Uterus (tissue), 2 donors: ENCODE data around the gene IL18BP.

ENCODE experiments used
- POLR2A ChIP-seq, 2 donors: fragments of 450-650 bp; IDR thresholded peaks; one replicate each; pipeline ENCODE4 v1.6.1; 2016; ENCODE audit warnings: antibody characterized with exemption in 2 of 2, mild to moderate bottlenecking in 1 of 2, moderate library complexity in 1 of 2
- TF ChIP-seq, protein P1 (sequence below), 4 experiments: fragments of 200-600 bp in 2 of 4; fragments of 450-650 bp in 2 of 4; sonication (generic) in 2 of 4; IDR thresholded peaks; one replicate each; pipeline ENCODE4 v1.5.1; 2016 to 2019; ENCODE audit warnings: antibody characterized with exemption in 4 of 4, mild to moderate bottlenecking in 2 of 4, moderate library complexity in 1 of 4

DNA sequence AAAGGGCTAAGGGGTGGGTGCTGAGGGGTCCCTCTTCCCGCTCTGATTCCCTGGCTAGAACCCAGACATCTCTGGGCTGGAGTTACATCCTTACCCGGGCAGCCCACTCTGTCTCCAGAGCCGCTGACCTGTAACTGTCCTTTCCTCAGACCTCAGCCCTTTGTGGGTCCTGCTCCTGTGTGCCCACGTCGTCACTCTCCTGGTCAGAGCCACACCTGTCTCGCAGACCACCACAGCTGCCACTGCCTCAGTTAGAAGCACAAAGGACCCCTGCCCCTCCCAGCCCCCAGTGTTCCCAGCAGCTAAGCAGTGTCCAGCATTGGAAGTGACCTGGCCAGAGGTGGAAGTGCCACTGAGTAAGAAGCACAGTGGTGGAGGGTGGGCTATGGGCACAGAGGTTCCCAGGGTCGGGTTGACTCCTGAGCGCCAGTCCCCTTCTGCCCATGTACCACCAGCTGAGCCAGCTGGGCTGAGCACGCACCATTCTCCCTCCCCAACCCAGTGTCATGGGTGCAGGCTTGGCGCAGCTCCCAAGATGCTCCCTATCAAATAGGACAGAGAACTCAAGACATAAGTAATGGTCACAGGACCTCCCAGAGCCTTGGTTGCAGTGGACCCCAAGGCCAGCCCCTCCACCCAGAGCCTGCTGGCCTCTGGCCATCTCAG is 1.6 kb downstream of the IL18BP start:
- TF ChIP-seq, protein P1, sequence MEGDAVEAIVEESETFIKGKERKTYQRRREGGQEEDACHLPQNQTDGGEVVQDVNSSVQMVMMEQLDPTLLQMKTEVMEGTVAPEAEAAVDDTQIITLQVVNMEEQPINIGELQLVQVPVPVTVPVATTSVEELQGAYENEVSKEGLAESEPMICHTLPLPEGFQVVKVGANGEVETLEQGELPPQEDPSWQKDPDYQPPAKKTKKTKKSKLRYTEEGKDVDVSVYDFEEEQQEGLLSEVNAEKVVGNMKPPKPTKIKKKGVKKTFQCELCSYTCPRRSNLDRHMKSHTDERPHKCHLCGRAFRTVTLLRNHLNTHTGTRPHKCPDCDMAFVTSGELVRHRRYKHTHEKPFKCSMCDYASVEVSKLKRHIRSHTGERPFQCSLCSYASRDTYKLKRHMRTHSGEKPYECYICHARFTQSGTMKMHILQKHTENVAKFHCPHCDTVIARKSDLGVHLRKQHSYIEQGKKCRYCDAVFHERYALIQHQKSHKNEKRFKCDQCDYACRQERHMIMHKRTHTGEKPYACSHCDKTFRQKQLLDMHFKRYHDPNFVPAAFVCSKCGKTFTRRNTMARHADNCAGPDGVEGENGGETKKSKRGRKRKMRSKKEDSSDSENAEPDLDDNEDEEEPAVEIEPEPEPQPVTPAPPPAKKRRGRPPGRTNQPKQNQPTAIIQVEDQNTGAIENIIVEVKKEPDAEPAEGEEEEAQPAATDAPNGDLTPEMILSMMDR (IDR thresholded peaks at IDR 0.05): no peak
- no peak for TF ChIP-seq POLR2A (IDR thresholded peaks at IDR 0.05)
